Common myeloid progenitor, CD34-positive (primary cell): ENCODE measurements around the gene GPR148.

Experiments used
- CTCF ChIA-PET: fragments of 350-600 bp; sonication (Branson Sonifier 250); formaldehyde crosslinking; loops from one replicate; lab custom pipeline; 2021; ENCODE audit warnings: antibody characterized with exemption; lab: Charles Lee
- POLR2A ChIA-PET: fragments of 350-600 bp; sonication (Branson Sonifier 250); formaldehyde crosslinking; loops from one replicate; lab custom pipeline; 2021; ENCODE audit warnings: antibody characterized with exemption; lab: Charles Lee
- DNase-seq, 3 donors: peaks; one replicate each; pipeline versions ENCODE4 v3.0.0 to v3.0.0-alpha.2; 2013
- H3K27ac ChIP-seq, 2 experiments: 1 replicate in 1 of 2; 2 replicates in 1 of 2; pipeline ENCODE4 v1.7.0; 2013; ENCODE audit warnings: inconsistent platforms in 2 of 2, low read length in 2 of 2, mild to moderate bottlenecking in 2 of 2, low read depth in 1 of 2, moderate library complexity in 1 of 2; ENCODE audit not compliant: severe bottlenecking in 2 of 2, insufficient read depth in 1 of 2, poor library complexity in 1 of 2
- H3K27me3 ChIP-seq, 5 experiments: replicated peaks in 2 of 5; 1 replicate in 3 of 5; 2 replicates in 2 of 5; pipeline versions ENCODE4 v1.6.1 to v1.7.0; 2013; ENCODE audit warnings: low read length in 4 of 5, mild to moderate bottlenecking in 2 of 5, moderate library complexity in 2 of 5, inconsistent platforms in 1 of 5; ENCODE audit not compliant: insufficient read depth in 5 of 5, control insufficient read depth in 4 of 5
- H3K36me3 ChIP-seq, 4 experiments: 1 replicate in 2 of 4; 2 replicates in 2 of 4; pipeline versions ENCODE4 v1.6.1 to v1.7.0; 2013; ENCODE audit warnings: low read length in 3 of 4, control low read depth in 1 of 4, mild to moderate bottlenecking in 1 of 4; ENCODE audit not compliant: control insufficient read depth in 4 of 4, insufficient read depth in 4 of 4
- H3K4me1 ChIP-seq, 4 experiments: 1 replicate in 3 of 4; 2 replicates in 1 of 4; pipeline versions ENCODE4 v1.6.1 to v1.7.1; 2013; ENCODE audit warnings: low read length in 3 of 4, mild to moderate bottlenecking in 3 of 4, control low read depth in 1 of 4, inconsistent platforms in 1 of 4, moderate library complexity in 1 of 4; ENCODE audit not compliant: control insufficient read depth in 4 of 4, insufficient read depth in 4 of 4; ENCODE audit errors: control extremely low read depth in 1 of 4
- H3K4me3 ChIP-seq, 7 experiments: 1 replicate in 4 of 7; 2 replicates in 3 of 7; pipeline versions ENCODE4 v1.5.1 to v1.7.0; 2013; ENCODE audit warnings: mild to moderate bottlenecking in 7 of 7, low read length in 6 of 7, moderate library complexity in 6 of 7, inconsistent platforms in 2 of 7, low read depth in 2 of 7, control low read depth in 1 of 7; ENCODE audit not compliant: insufficient read depth in 4 of 7, control insufficient read depth in 1 of 7; ENCODE audit errors: extremely low read depth in 1 of 7
- H3K9me3 ChIP-seq, 5 experiments: 1 replicate in 4 of 5; 2 replicates in 1 of 5; pipeline versions ENCODE4 v1.6.1 to v1.7.1; 2013; ENCODE audit warnings: low read length in 4 of 5, mild to moderate bottlenecking in 2 of 5, inconsistent platforms in 1 of 5, low read depth in 1 of 5, moderate library complexity in 1 of 5; ENCODE audit not compliant: control insufficient read depth in 4 of 5, insufficient read depth in 2 of 5; ENCODE audit errors: control extremely low read depth in 1 of 5
- WGBS: methylation state at CpG from one replicate; pipeline ENCODE4 v1.1.5; 2013; ENCODE audit not compliant: insufficient coverage; 5-methylcytosine and 5-hydroxymethylcytosine counted together

The GPR148 gene

GRCh38 chr2:130764035-130764820 is 35.4 kb downstream of the GPR148 start:
- Histone ChIP-seq H3K36me3 (no peaks in the 10 kb centered on the region), H3K9me3 (no peaks in the 10 kb centered on the region), H3K4me3 (no peak overlapping the region), H3K4me1 (no peaks in the 10 kb centered on the region), H3K27me3 (peaks cover 0 to 18% (median 4%) of the 10 kb centered on the region in 5 experiments), H3K27ac (no peak overlapping the region)
- WGBS, result 96% methylated on average over 15 of the region's 15 CpGs
- no peak for DNase-seq
- ChIA-PET POLR2A (no interaction called here), CTCF (interaction anchor here (1.5 kb wide), 1 partner anchor 33 kb away, joined by 4 read pairs; no protein-coding TSS in a partner anchor)

- no CpG with 5 or more reads among the region's 5 CpGs for WGBS
- POLR2A ChIA-PET, result no interaction called here
- Histone ChIP-seq H3K4me3 (no peak overlapping the region), H3K27me3 (peaks cover 0 to 18% (median 4%) of the 10 kb centered on the region in 5 experiments), H3K27ac (no peak overlapping the region), H3K36me3 (no peaks in the 10 kb centered on the region), H3K4me1 (no peaks in the 10 kb centered on the region), H3K9me3 (no peaks in the 10 kb centered on the region)
- CTCF ChIA-PET, result no interaction called here
- no peak for DNase-seq
These were observed 35.9 kb downstream of the GPR148 start for GRCh38 chr2:130764821-130765115.

GRCh38 chr2:130765464-130765863 is 36.6 kb downstream of the GPR148 start:
- no peak overlapping the region for H3K4me3 ChIP-seq
- H3K9me3 ChIP-seq, result no peaks in the 10 kb centered on the region
- WGBS, result 92% methylated on average over 6 of the region's 6 CpGs
- no peak overlapping the region for H3K27ac ChIP-seq
- CTCF ChIA-PET, result no interaction called here
- no peaks in the 10 kb centered on the region for H3K4me1 ChIP-seq
- no peak for DNase-seq
- peaks cover 0 to 11% (median 4%) of the 10 kb centered on the region in 5 experiments for H3K27me3 ChIP-seq
- POLR2A ChIA-PET, result no interaction called here
- H3K36me3 ChIP-seq, result no peaks in the 10 kb centered on the region

GRCh38 chr2:130766037-130766436 is 37.2 kb downstream of the GPR148 start:
- H3K4me1 ChIP-seq, result no peaks in the 10 kb centered on the region
- no peaks in the 10 kb centered on the region for H3K9me3 ChIP-seq
- CTCF ChIA-PET, result no interaction called here
- H3K27ac ChIP-seq, result no peak overlapping the region
- 98% methylated on average over 5 of the region's 7 CpGs for WGBS
- no peak overlapping the region for H3K4me3 ChIP-seq
- no peak for DNase-seq
- POLR2A ChIA-PET, result no interaction called here
- peaks cover 0 to 6% (median 2%) of the 10 kb centered on the region in 5 experiments for H3K27me3 ChIP-seq
- no peaks in the 10 kb centered on the region for H3K36me3 ChIP-seq

- CTCF ChIA-PET, result no interaction called here
- Histone ChIP-seq H3K4me1 (no peaks in the 10 kb centered on the region), H3K27me3 (peaks cover 0 to 2% (median 0%) of the 10 kb centered on the region in 5 experiments), H3K36me3 (no peaks in the 10 kb centered on the region), H3K9me3 (no peaks in the 10 kb centered on the region), H3K27ac (no peak overlapping the region), H3K4me3 (no peak overlapping the region)
- DNase-seq, result no peak
- POLR2A ChIA-PET, result no interaction called here
- 88% methylated on average over 8 of the region's 12 CpGs for WGBS
These were observed 38.0 kb downstream of the GPR148 start for GRCh38 chr2:130766711-130767407.

GRCh38 chr2:130767408-130767775 is 38.5 kb downstream of the GPR148 start:
- ChIA-PET CTCF (no interaction called here), POLR2A (no interaction called here)
- Histone ChIP-seq H3K27ac (no peak overlapping the region), H3K27me3 (peaks cover 0 to 2% (median 0%) of the 10 kb centered on the region in 5 experiments), H3K4me1 (no peaks in the 10 kb centered on the region), H3K36me3 (no peaks in the 10 kb centered on the region), H3K9me3 (no peaks in the 10 kb centered on the region), H3K4me3 (no peak overlapping the region)
- WGBS, result 80% methylated on average over 6 of the region's 7 CpGs
- DNase-seq, result no peak

GRCh38 chr2:130768191-130768855 is 39.5 kb downstream of the GPR148 start:
- H3K4me1 ChIP-seq, result no peaks in the 10 kb centered on the region
- no peak for DNase-seq
- 88% methylated on average over 15 of the region's 17 CpGs for WGBS
- H3K9me3 ChIP-seq, result peaks cover 0 to 3% (median 0%) of the 10 kb centered on the region in 5 experiments
- ChIA-PET POLR2A (no interaction called here), CTCF (no interaction called here)
- no peak overlapping the region for H3K4me3 ChIP-seq
- peaks cover 0 to 2% (median 0%) of the 10 kb centered on the region in 5 experiments for H3K27me3 ChIP-seq
- no peak overlapping the region for H3K27ac ChIP-seq
- no peaks in the 10 kb centered on the region for H3K36me3 ChIP-seq
